GM12864 (cell line): Measurements from ENCODE around the gene MED10.
"Not testable (repeated sequence)": the region's sequence is repeated elsewhere in the genome, so short reads cannot be mapped to it uniquely, and the experiment has no call there.

Experiments
- DNase-seq: peaks from one replicate; pipeline ENCODE4 v3.0.0-alpha.2; 2011; ENCODE audit warnings: low read depth
- H3K4me3 ChIP-seq: 2 replicates; pipeline ENCODE4 v1.5.1; 2011; ENCODE audit warnings: mild to moderate bottlenecking, low read depth, low read length, control low read depth
- CTCF ChIP-seq: IDR thresholded peaks from 2 replicates; pipeline ENCODE4 v1.5.1; 2011; ENCODE audit warnings: low read depth, mild to moderate bottlenecking, moderate library complexity, low read length, control low read depth, inconsistent platforms; ENCODE audit errors: missing control alignments

Gene MED10

GRCh38 chr5:6365977-6366590 is 12.3 kb downstream of the MED10 start:
- H3K4me3 ChIP-seq: no peak overlapping the region
- no peak for DNase-seq
- TF ChIP-seq CTCF: no peak

GRCh38 chr5:6365142-6365976 is 13.0 kb downstream of the MED10 start:
- no peak overlapping the region for H3K4me3 ChIP-seq
- no peak for DNase-seq
- TF ChIP-seq CTCF: no peak

- not testable (repeated sequence) for DNase-seq, H3K4me3 ChIP-seq
These were observed 14.8 kb downstream of the MED10 start for GRCh38 chr5:6363454-6364011.

- no peak for TF ChIP-seq CTCF
- no peak overlapping the region for H3K4me3 ChIP-seq
- no peak for DNase-seq
These were observed 15.5 kb downstream of the MED10 start for GRCh38 chr5:6362846-6363245.

GRCh38 chr5:6361101-6361500 is 17.2 kb downstream of the MED10 start:
- H3K4me3 ChIP-seq: no peak overlapping the region
- TF ChIP-seq CTCF: no peak
- no peak for DNase-seq

- no peak for TF ChIP-seq CTCF
- no peak overlapping the region for H3K4me3 ChIP-seq
- no peak for DNase-seq
These were observed 17.8 kb downstream of the MED10 start for GRCh38 chr5:6360323-6361072.
